Kidney tubule cell (primary cell): Measurements from ENCODE around the gene NR4A1.
A peak's percentile ranks its signal among the peaks of the same experiment; 100 is the strongest.

ENCODE experiments used
- DNase-seq: peaks from one replicate; pipeline ENCODE4 v3.0.0-alpha.2; 2018; ENCODE audit warnings: low spot score

The NR4A1 gene

DNA sequence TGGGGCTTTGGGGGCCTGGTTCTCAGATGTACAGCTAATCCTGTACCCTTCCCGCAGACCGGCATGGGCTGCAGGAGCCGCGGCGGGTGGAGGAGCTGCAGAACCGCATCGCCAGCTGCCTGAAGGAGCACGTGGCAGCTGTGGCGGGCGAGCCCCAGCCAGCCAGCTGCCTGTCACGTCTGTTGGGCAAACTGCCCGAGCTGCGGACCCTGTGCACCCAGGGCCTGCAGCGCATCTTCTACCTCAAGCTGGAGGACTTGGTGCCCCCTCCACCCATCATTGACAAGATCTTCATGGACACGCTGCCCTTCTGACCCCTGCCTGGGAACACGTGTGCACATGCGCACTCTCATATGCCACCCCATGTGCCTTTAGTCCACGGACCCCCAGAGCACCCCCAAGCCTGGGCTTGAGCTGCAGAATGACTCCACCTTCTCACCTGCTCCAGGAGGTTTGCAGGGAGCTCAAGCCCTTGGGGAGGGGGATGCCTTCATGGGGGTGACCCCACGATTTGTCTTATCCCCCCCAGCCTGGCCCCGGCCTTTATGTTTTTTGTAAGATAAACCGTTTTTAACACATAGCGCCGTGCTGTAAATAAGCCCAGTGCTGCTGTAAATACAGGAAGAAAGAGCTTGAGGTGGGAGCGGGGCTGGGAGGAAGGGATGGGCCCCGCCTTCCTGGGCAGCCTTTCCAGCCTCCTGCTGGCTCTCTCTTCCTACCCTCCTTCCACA lies 7.6 kb downstream of the NR4A1 start:
- DNase-seq = no peak

DNA sequence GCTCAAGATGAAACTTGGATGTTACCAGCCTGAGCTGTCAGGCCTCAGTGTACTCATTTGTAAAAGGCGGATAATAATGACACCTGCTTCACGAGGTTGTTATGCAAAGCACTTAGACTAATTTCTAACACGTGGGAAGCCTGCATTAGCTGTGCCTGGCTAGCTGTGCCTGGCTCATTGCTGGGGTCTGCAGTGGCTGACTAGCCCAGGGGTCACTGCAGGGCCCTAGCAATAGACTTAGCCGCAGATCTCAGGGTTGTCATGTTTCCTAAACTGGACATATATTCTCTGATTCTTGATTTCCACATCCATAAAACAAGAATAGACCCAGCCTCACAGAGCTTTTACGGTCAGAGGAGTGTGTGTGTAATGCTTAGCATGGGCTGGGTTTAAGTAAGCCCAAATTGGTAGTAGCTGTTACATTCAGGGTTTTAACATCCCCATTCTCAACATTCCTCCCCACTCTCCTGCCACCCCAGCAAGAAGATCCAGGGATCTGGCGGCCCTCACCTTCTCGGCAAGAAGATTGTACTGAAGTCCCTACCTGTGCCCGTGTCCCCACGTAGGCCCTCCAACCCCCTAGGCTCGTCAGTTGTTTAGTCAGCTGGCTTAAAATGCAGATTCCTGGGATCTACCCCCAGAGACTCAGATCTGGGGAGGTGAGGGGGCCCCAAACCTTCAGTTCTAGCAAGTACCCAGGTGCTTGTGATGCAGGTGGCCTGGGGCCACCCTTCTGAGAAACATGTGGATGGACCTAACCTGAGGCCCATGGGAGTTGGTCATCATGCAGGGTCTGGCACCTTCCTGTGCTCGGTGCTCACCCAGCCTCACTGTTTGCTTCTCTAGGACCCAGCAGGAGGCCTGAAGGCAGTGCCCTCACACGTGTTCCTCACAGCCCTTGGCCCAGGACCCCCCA lies 8.6 kb downstream of the NR4A1 start:
- no peak for DNase-seq

DNA sequence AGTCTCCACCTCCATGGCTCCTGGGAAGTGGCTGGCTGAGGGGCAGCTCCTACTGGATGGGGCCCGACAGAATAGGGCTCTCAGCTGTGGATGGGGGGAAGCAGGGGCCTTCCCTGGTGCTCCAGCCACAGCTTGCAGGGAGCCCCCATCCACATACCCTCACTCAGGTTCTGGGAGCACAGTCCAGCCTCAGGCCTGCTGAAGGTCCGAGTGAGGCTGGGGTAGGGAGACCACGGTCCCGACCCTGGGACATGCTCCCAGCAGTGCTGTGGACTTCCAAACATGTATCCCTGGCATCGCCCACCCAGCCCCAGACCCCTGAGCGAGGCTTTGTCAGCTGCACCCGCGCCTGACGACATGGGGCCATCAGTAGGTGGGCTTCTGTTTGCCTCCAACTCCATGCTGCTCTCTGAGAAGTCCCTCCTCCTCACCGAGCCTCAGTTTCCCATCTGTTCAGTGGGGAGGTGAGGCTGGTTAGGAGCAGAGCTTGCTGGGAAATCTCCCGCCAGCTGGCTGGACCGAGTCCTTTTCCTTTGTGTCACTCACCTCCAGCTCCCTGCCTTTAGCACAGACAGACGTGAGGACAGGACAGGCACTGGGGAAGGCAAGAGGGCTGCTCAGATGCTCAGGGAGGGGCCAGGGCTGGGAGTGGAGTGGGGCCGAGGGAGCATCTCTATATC lies 9.4 kb downstream of the NR4A1 start:
- no peak for DNase-seq

DNA sequence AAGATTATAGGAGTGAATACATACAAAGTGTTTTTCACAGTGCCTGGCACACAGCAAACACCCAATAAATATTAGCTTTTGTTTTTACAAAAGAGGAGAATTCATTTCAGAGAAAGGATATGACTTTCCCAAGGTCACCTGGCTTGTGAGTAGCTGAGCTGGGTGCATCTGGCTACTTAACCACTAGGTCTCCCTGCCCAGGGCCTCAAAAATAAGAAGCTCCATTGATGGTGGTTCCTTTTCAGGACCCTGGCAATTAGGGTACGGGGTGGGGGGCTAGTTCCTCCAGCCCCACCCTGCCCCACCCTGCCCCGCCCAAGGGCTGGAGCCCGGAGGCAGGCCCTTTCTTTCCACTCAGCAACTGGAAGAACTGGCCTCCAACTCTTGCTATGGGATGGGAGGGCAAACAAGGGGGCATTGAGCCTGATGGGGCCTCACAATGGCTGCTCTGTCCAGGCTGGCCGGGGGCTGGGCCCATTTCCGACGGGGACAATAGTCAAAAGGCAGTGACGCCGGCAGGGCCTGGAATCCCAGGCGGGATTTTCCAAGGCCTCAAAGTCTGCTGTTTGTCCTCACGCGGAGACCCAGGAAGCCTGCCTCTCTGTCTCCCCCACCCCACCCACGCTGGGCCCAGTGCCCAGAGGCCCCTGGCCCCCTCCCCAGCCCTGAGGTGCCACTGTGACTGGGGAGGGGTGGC lies 10.4 kb downstream of the NR4A1 start:
- no peak for DNase-seq

DNA sequence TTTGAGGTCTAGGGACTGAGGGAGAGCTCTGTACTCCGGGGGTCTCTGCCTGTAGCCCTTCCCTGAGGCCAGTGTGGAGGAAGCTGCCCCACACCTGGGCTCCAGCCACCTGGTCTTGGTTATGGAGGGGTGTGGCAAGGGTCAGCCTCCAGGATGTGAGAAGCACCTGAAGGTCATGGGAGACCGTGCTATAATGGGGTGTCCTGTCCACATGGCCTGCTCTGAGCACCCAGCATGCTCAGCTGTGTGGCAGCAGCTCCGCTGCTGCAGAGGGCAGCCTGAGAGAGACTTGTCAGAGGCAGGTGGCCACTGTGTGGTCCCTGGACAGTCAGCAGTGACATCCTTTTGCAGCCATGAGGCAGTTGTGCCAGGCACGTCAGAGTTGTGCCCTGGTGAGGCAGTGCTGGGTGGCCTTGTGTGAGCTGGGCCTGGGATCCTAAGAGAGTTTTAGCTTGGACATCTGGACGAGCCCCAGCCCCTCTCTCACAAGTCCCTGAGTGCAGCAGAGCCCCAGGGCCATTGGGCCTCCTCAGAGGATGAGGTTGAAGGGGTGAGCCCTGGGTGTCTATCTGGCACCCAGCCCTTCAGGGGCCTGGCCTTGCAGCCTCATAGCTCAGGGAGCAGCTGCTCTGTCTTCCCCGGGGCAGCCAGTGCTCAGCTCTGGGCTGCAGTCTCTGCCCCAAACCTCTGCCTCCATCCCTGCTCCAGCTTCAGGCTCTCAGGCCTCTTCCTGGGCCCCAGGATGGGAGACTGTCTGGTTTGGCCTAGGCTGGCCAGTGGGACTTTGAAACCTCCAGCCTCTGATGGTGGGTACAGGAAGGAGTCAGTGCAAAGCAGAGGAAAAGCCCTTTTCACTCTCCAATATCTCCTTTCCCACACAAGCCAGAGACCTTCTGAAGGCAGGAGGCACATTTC lies 11.2 kb downstream of the NR4A1 start:
- no peak for DNase-seq

DNA sequence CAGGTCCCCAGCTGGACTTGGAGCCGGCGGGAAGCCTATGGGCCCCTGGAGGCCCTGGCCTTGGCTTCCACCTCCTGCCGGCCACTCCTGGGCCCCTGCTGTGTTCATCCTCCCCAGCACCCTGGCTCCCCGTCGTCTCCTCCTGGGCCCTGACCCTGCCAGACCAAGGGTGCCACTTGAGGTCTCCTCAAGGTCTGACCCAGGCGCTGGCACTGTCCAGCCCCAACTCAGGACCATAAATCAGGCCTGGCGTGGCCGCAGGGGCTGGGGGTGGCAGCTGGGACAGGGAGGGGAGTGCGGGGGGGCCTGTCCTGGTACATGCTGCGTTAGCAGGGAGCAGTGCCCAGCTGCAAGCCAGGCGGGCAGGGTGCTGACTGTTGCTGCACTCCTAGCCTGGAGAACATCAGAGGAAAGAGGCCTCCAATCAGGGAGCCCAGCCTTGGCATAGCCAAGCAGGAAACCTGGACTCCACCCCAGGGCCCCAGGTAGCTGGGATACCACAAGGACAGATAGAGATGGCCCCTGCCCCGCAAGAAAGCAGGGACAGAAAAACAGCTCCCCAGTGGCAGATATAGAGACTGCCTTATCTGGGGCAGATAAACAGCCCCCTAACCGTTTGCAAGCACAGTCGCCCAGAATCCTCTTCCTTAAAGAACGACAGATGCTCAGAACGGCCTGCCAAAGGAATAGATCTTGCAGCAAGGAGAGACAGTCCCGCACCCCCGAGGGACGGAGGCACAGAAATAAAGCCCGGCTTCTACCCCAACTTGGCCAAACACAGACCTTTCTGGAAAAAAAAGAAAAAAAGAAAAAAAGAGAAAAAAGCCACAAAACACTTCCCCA lies 12.1 kb downstream of the NR4A1 start:
- DNase-seq = no peak

DNA sequence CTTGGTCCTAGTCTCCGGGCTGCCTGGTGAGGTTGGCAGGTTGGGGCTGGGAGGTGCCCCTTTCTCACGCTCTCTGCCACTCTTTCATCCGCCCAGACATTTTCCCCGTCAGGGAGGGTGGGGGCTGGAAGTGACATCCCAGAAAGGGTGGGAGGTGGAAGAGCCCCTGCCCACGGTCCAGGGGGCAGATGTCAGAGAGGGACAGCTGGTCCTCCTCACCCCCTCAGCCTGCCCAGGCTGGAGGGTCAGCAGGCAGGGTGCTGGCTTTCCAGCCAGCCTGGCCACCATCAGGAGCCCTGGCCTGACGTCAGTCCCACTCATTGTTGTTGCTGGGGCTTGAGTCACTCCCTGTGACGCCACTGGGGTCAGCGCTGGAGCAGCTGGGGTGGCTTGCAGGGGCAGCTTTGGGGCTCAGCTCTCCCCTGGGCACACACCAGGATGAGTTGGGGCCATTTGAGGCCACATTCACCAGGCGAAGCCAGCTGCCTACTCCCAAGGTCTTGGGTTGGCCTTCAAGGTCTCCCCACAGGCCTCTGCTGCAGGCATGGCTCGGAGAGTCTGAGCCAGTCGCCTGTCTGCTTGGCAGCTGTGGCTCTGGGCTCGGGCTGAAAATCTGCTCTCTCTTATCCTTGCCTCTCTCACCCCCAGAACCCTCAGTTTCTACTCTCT lies 12.9 kb downstream of the NR4A1 start:
- DNase-seq = no peak

DNA sequence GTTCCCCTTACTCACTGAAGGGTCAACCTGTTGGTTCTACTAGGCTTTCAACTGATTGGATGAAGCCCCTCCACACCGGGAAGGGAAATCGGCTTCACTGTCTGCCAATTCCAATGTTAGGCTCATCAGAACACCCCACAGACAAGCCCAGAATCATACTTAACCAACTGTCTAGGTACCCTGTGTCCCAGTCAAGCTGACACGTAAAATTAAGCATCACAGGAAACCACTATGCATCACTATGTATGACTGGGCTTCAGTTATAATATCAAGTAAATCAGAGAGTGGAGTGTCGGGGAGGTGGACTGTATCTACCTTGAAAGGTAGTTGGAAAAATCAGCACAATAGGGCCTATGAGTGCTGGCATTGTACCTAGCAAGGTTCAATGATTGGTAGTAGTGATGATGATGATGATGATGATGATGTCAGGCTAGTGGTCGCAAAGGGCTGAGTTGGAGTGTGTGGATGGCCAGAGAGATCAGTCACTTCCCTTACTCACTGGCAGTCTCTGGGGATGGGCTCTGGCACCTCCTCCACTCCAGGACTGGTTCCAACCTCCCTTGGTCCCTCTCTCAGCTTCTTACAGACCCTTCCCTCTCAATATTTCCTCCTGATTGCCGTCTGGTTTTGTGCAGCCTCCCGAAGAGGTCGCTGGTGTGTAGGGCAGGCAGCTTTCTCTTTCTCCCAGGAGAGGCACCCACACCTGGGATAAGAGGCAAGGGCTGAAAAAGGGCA lies 15.3 kb downstream of the NR4A1 start:
- DNase-seq = no peak

DNA sequence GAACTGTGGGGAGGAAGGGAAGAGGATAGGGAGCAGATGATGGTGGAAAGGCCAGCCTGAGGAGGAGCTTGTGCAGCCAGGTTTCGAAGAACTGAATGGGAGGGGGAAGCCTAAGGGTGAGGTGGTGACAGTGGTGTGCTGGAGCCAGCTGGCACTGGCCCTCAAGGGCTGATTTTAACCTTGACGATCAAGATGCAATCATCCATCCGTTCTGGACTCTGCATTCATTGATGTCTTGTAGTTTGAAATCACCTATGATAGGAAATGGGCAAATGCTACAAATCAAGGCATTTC lies 15.8 kb downstream of the NR4A1 start:
- DNase-seq = no peak

DNA sequence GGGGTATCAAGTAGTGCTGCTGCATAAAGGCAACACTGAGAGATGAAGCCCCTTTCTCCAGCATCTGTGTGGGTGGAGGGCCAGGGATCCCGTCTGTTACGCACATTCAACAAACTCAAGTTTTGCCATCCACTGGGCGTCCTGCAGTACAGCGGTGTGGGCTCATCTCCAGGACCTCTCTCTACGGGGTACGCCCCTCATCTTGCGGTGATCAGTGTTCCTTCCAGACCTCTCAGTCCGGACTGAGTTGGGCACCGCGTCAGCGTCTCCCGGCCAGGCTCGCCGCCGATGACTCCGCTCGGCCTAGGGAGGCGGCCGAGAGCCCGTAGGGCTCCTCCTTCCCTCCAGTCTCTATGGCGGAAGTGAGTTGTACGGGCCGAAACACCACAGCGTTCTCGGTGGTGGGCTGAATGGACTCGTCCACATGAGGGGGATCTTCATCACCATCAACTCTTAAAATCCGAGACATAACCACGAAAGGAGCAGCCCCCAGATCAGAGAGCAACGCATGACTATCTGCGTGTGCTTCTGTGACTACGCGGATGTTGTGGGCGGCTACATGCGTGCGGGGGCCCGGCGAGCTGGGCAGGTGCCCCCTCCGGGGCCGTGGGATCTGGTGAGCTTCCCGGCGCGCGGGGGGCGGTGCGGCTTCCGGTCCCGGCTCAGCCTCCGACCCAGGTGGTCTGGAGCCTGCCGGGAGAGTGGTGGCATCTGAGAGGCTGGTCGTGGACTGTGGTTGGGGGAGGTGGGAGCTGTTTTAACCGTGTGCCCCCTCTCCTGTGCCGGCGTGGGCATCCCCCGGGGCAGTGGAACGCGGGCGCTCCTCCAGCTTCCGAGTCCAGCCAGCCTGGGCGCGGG lies 18.3 kb downstream of the NR4A1 start, which contains the start of gene ATG101:
ATG101 (plus strand) TSS at position 652 of the 858 bp plus-strand sequence. CDS start 3,673 bp downstream, outside the sequence.
- peak; percentile 96 for DNase-seq

DNA sequence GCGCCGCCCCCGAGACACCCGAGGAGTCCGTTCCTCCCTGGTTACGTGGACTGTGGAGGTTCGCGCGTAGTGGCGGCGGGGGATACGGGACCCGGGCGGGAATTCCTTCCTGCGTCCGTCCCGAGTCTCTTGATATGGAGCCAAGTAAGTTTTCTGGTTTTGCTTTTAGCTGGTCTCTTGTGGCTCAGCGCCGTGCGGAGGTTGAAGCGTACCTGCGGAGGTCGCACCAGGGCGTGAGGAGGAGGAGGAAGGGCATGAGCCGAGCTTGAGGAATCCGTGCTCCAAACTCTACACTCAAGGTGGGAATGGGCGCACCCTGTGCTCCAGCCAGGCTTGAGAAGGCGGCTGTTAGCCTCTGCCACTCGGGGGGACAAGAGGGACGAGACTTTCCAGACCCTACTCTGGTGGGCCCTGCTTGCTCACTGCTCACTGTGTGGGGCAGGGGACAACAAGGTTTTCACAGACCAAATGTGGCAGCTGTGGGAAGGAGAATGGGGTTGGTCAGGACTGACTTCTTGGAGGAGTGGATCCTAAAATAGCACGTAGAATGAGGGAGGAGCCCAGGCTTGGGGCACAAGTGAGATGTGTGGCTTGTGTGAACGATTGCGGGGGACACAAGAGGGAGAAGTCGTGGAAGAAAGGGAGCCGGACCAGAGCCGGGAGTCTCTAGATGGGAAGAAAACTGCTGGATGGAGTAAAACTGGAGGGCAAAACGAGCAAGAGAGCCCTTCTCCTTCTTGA lies 19.1 kb downstream of the NR4A1 start:
- no peak for DNase-seq

DNA sequence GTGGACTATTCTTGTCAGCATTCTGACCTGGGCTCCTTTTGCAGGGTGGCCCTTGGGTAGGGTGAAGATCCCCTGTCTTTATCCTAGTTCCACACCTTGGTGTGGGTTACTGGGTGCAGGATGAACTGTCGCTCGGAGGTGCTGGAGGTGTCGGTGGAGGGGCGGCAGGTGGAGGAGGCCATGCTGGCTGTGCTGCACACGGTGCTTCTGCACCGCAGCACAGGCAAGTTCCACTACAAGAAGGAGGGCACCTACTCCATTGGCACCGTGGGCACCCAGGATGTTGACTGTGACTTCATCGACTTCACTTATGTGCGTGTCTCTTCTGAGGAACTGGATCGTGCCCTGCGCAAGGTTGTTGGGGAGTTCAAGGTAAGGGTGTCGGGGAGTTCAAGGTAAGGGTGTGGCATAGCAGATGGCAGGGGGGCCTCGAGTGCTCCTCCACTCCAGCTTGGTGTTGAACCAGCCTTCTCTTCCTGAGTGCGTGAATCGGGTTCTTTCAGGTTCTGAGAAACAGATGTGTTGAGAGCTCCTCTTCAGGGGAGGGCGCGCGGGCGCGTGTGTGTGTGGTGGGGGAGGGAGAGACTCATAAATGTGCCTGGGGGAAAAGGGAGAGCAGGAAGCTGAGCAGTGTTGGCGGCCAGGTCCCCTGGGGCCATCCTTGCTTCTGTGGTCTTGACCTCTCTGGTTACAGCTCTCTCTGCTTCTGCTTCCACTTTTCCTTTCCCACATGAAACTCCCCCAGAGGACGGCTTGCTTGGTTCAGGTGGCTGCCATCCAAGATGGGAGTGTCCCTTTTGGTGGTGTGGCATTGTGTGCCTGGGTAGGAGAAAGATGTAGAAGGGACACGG lies 22.5 kb downstream of the NR4A1 start:
- DNase-seq = peak; percentile 14

DNA sequence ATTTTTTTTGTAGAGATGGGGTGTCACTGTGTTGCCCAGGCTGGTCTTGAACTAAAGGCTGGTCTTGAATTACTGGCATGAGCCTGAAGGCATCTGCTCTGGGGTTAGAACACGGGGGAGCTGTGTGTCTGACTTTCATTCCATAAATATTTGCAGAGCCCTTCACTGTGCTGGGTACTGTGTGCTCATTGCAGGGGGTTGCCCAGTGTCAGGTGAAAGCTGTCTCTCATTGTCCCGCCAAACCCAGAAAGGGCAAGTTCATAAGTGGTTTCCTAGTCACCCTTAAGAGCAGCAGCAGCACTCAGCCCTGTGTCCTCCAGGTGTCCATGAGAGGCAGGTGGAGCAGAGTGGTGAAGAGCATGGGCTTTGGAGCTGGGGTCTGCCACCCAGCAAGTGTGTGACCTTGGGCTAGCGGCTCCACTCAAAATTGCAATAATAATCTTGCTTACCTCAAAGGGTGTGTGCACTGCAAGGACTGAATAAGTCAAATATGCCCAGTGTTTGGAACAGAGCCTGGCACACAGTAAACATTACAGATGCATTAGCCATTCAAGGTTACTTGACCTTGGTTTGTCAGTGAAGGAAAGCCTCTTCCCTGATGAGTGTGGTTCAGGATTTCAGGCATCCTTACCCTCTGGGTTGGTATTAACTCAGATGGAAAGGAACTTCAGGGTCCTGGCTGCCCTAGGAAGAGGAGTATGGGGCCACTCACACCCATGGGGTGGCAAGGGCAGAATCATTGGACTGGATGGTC lies 23.9 kb downstream of the NR4A1 start:
- DNase-seq = peak; percentile 22

DNA sequence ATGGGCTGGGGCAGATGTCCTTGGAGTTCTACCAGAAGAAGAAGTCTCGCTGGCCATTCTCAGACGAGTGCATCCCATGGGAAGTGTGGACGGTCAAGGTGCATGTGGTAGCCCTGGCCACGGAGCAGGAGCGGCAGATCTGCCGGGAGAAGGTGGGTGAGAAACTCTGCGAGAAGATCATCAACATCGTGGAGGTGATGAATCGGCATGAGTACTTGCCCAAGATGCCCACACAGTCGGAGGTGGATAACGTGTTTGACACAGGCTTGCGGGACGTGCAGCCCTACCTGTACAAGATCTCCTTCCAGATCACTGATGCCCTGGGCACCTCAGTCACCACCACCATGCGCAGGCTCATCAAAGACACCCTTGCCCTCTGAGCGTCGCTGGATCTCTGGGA lies 25.6 kb downstream of the NR4A1 start:
- no peak for DNase-seq

DNA sequence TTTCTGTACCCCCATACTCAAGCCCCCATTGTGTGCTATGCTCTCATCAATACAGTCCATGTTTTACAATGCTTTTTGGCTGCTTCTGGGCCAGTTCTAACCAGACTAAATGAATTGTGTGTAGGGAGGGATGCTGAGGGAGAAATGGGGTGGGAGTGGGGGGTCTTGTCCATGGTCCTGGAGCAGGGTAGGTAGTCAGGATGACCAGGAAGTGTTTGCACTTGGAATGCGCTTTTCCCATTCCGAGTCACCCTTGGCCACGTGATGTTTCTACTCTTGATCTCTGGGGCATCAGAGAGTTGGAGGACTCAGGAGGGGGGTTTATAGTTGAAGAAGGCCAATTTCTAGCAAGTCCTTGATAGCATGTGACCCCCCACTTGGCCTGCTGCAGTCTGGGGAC lies 27.0 kb downstream of the NR4A1 start:
- DNase-seq = no peak
